ENCODE measurements around the gene CUTA.

CUTA gene

GRCh38 chr6:33446356-33446755 lies 28.4 kb upstream of the CUTA start:
- H3K9ac ChIP-seq (ENCODE audit: low read length): no peak overlapping the region
- H3K4me1 ChIP-seq (ENCODE audit: low read length): no peaks in the 10 kb centered on the region
- H3K4me3 ChIP-seq (ENCODE audit: low read length): no peak overlapping the region
- H3K9me3 ChIP-seq (ENCODE audit: insufficient read depth, low read length): no peaks in the 10 kb centered on the region
- no peaks in the 10 kb centered on the region for H3K27me3 ChIP-seq (ENCODE audit: low read depth, low read length)
- no peak overlapping the region for H3K4me2 ChIP-seq (ENCODE audit: low read length)
- no peak overlapping the region for H3K27ac ChIP-seq (ENCODE audit: low read length)
- H4K20me1 ChIP-seq (ENCODE audit: insufficient read depth, low read length): no peaks in the 10 kb centered on the region
- H2AFZ ChIP-seq (ENCODE audit: low read depth, low read length): no peak overlapping the region
- no peaks in the 10 kb centered on the region for H3K79me2 ChIP-seq (ENCODE audit: low read length)
- no peak for TF ChIP-seq CTCF (IDR thresholded peaks at IDR 0.05; ENCODE audit: low read depth, low read length)
- no peaks in the 10 kb centered on the region for H3K36me3 ChIP-seq (replicated peaks; ENCODE audit: low read depth, low read length)

- no peak overlapping the region for H3K9ac ChIP-seq (ENCODE audit: low read length)
- no peak overlapping the region for H3K4me3 ChIP-seq (ENCODE audit: low read length)
- H3K36me3 ChIP-seq (replicated peaks; ENCODE audit: low read depth, low read length): no peaks in the 10 kb centered on the region
Observed at GRCh38 chr6:33445119-33445603, 27.3 kb upstream of the CUTA start.

GRCh38 chr6:33443619-33444504 lies 26.0 kb upstream of the CUTA start:
- Histone ChIP-seq H3K36me3 (replicated peaks; ENCODE audit: low read depth, low read length) (no peaks in the 10 kb centered on the region), H2AFZ (ENCODE audit: low read depth, low read length) (no peak overlapping the region), H3K9me3 (ENCODE audit: insufficient read depth, low read length) (no peaks in the 10 kb centered on the region), H3K79me2 (ENCODE audit: low read length) (no peaks in the 10 kb centered on the region), H4K20me1 (ENCODE audit: insufficient read depth, low read length) (no peaks in the 10 kb centered on the region), H3K4me1 (ENCODE audit: low read length) (no peaks in the 10 kb centered on the region), H3K27ac (ENCODE audit: low read length) (no peak overlapping the region), H3K27me3 (ENCODE audit: low read depth, low read length) (no peaks in the 10 kb centered on the region), H3K4me2 (ENCODE audit: low read length) (no peak overlapping the region), H3K9ac (ENCODE audit: low read length) (no peak overlapping the region), H3K4me3 (ENCODE audit: low read length) (no peak overlapping the region)
- TF ChIP-seq CTCF (IDR thresholded peaks at IDR 0.05; ENCODE audit: low read depth, low read length) (no peak), EZH2phosphoT487 (IDR thresholded peaks at IDR 0.05; ENCODE audit: low read depth) (no peak)

More at GRCh38 chr6:33445119-33445603, 27.3 kb upstream of the CUTA start:
- Histone ChIP-seq H3K9me3 (ENCODE audit: insufficient read depth, low read length) (no peaks in the 10 kb centered on the region), H2AFZ (ENCODE audit: low read depth, low read length) (no peak overlapping the region), H3K4me1 (ENCODE audit: low read length) (no peaks in the 10 kb centered on the region), H4K20me1 (ENCODE audit: insufficient read depth, low read length) (no peaks in the 10 kb centered on the region), H3K79me2 (ENCODE audit: low read length) (no peaks in the 10 kb centered on the region), H3K27me3 (ENCODE audit: low read depth, low read length) (no peaks in the 10 kb centered on the region), H3K4me2 (ENCODE audit: low read length) (no peak overlapping the region), H3K27ac (ENCODE audit: low read length) (no peak overlapping the region)
- TF ChIP-seq EZH2phosphoT487 (IDR thresholded peaks at IDR 0.05; ENCODE audit: low read depth): no peak
- TF ChIP-seq CTCF (IDR thresholded peaks at IDR 0.05; ENCODE audit: low read depth, low read length): no peak

GRCh38 chr6:33443025-33443424 lies 25.1 kb upstream of the CUTA start:
- no peaks in the 10 kb centered on the region for H3K9me3 ChIP-seq (ENCODE audit: insufficient read depth, low read length)
- no peaks in the 10 kb centered on the region for H3K36me3 ChIP-seq (replicated peaks; ENCODE audit: low read depth, low read length)
- no peak overlapping the region for H3K27ac ChIP-seq (ENCODE audit: low read length)
- H3K4me1 ChIP-seq (ENCODE audit: low read length): no peaks in the 10 kb centered on the region
- H3K9ac ChIP-seq (ENCODE audit: low read length): no peak overlapping the region
- no peaks in the 10 kb centered on the region for H3K79me2 ChIP-seq (ENCODE audit: low read length)
- H3K4me3 ChIP-seq (ENCODE audit: low read length): no peak overlapping the region
- no peak for TF ChIP-seq EZH2phosphoT487 (IDR thresholded peaks at IDR 0.05; ENCODE audit: low read depth)
- no peak for TF ChIP-seq CTCF (IDR thresholded peaks at IDR 0.05; ENCODE audit: low read depth, low read length)
- H4K20me1 ChIP-seq (ENCODE audit: insufficient read depth, low read length): no peaks in the 10 kb centered on the region
- H3K4me2 ChIP-seq (ENCODE audit: low read length): no peak overlapping the region
- no peaks in the 10 kb centered on the region for H3K27me3 ChIP-seq (ENCODE audit: low read depth, low read length)
- H2AFZ ChIP-seq (ENCODE audit: low read depth, low read length): no peak overlapping the region
